Mesenchymal stem cell (in vitro differentiated cells and primary cell): ENCODE measurements around the gene LYAR.
A peak's percentile ranks its signal among the peaks of the same experiment; 100 is the strongest.

ENCODE experiments used
- DNase-seq: peaks from one replicate; pipeline ENCODE4 v3.0.0-alpha.2; 2013
- H2AFZ ChIP-seq: one replicate; pipeline ENCODE4 v1.6.1; 2013; ENCODE audit warnings: low read depth, mild to moderate bottlenecking, control low read depth, inconsistent platforms, low read length, moderate library complexity
- H2AK5ac ChIP-seq: 2 replicates; pipeline ENCODE4 v1.6.1; 2013; ENCODE audit warnings: low read length, moderate library complexity, mild to moderate bottlenecking, inconsistent platforms; ENCODE audit not compliant: severe bottlenecking
- H2BK120ac ChIP-seq: one replicate; pipeline ENCODE4 v1.6.1; 2013; ENCODE audit warnings: low read depth, mild to moderate bottlenecking, inconsistent platforms, low read length, moderate library complexity
- H2BK12ac ChIP-seq, 2 experiments: one replicate each; pipeline ENCODE4 v1.6.1; 2013; ENCODE audit warnings: inconsistent platforms in 2 of 2, low read length in 2 of 2, mild to moderate bottlenecking in 2 of 2, moderate library complexity in 2 of 2, control low read depth in 1 of 2
- H2BK15ac ChIP-seq: one replicate; pipeline ENCODE4 v1.6.1; 2013; ENCODE audit warnings: mild to moderate bottlenecking, low read depth, inconsistent platforms; ENCODE audit not compliant: poor library complexity, severe bottlenecking
- H2BK5ac ChIP-seq: 2 replicates; pipeline ENCODE4 v1.6.1; 2013; ENCODE audit warnings: low read depth, mild to moderate bottlenecking, low read length, control low read depth, inconsistent platforms; ENCODE audit not compliant: poor library complexity, severe bottlenecking
- H3K14ac ChIP-seq, 2 experiments: one replicate each; pipeline ENCODE4 v1.6.1; 2013; ENCODE audit warnings: inconsistent platforms in 2 of 2, low read length in 2 of 2, control low read depth in 1 of 2, mild to moderate bottlenecking in 1 of 2, moderate library complexity in 1 of 2
- H3K18ac ChIP-seq, 2 experiments: one replicate each; pipeline ENCODE4 v1.6.1; 2013; ENCODE audit warnings: inconsistent platforms in 2 of 2, low read length in 2 of 2, control low read depth in 1 of 2, low read depth in 1 of 2, mild to moderate bottlenecking in 1 of 2
- H3K23ac ChIP-seq, 2 experiments: one replicate each; pipeline ENCODE4 v1.6.1; 2013; ENCODE audit warnings: inconsistent platforms in 2 of 2, low read length in 2 of 2, mild to moderate bottlenecking in 2 of 2, moderate library complexity in 2 of 2, control low read depth in 1 of 2
- H3K27ac ChIP-seq: 2 replicates; pipeline ENCODE4 v1.5.1; 2013; ENCODE audit warnings: mild to moderate bottlenecking, moderate library complexity, low read length, control low read depth, inconsistent platforms; ENCODE audit not compliant: poor library complexity, severe bottlenecking
- H3K27me3 ChIP-seq, 2 experiments: 2 replicates each; pipeline versions ENCODE4 v1.6.1 to v1.7.0; 2013; ENCODE audit warnings: low read length in 2 of 2, mild to moderate bottlenecking in 2 of 2, moderate library complexity in 2 of 2, control low read depth in 1 of 2, inconsistent platforms in 1 of 2; ENCODE audit not compliant: control insufficient read depth in 1 of 2, insufficient read depth in 1 of 2
- H3K36me3 ChIP-seq, 2 experiments: 2 replicates each; pipeline versions ENCODE4 v1.6.1 to v1.7.0; 2013; ENCODE audit warnings: low read length in 2 of 2, control low read depth in 1 of 2, inconsistent platforms in 1 of 2, low read depth in 1 of 2, mild to moderate bottlenecking in 1 of 2; ENCODE audit not compliant: insufficient read depth in 2 of 2, control insufficient read depth in 1 of 2
- H3K4ac ChIP-seq, 2 experiments: one replicate each; pipeline ENCODE4 v1.6.1; 2013; ENCODE audit warnings: inconsistent platforms in 2 of 2, low read length in 2 of 2, mild to moderate bottlenecking in 2 of 2, moderate library complexity in 2 of 2, control low read depth in 1 of 2, low read depth in 1 of 2
- H3K4me1 ChIP-seq: 2 replicates; pipeline ENCODE4 v1.6.1; 2013; ENCODE audit warnings: low read depth, low read length, control low read depth; ENCODE audit not compliant: control insufficient read depth, insufficient read depth
- H3K4me2 ChIP-seq: 2 replicates; pipeline ENCODE4 v1.6.1; 2013; ENCODE audit warnings: low read length, mild to moderate bottlenecking, inconsistent platforms; ENCODE audit not compliant: poor library complexity, severe bottlenecking
- H3K4me3 ChIP-seq, 2 experiments: 2 replicates each; pipeline versions ENCODE4 v1.5.1 to v1.7.0; 2013; ENCODE audit warnings: low read length in 2 of 2, mild to moderate bottlenecking in 2 of 2, control low read depth in 1 of 2, low read depth in 1 of 2; ENCODE audit not compliant: insufficient read depth in 1 of 2
- H3K79me1 ChIP-seq: replicated peaks from 2 replicates; pipeline ENCODE4 v1.6.1; 2013; ENCODE audit warnings: mild to moderate bottlenecking, control low read depth, low read length, inconsistent platforms; ENCODE audit not compliant: poor library complexity, severe bottlenecking
- H3K9ac ChIP-seq: 2 replicates; pipeline ENCODE4 v1.7.0; 2013; ENCODE audit warnings: mild to moderate bottlenecking, low read length, moderate library complexity
- H3K9me3 ChIP-seq: 2 replicates; pipeline ENCODE4 v1.7.0; 2013; ENCODE audit warnings: mild to moderate bottlenecking, low read length; ENCODE audit not compliant: control insufficient read depth
- H4K8ac ChIP-seq: one replicate; pipeline ENCODE4 v1.6.1; 2013; ENCODE audit warnings: inconsistent platforms, mild to moderate bottlenecking, low read length, moderate library complexity
- H4K91ac ChIP-seq: one replicate; pipeline ENCODE4 v1.6.1; 2013; ENCODE audit warnings: mild to moderate bottlenecking, low read length, inconsistent platforms
- WGBS: methylation state at CpG from one replicate; pipeline ENCODE4 v1.1.7; 2013; ENCODE audit warnings: mixed read lengths; 5-methylcytosine and 5-hydroxymethylcytosine counted together

LYAR gene

GRCh38 chr4:4315461-4316149, 25.7 kb upstream of the LYAR start:
- no peak overlapping the region for H3K4me2 ChIP-seq
- no peak overlapping the region for H2BK12ac ChIP-seq
- H4K91ac ChIP-seq: no peak overlapping the region
- H3K4ac ChIP-seq: no peak overlapping the region
- H3K18ac ChIP-seq: no peak overlapping the region
- no peak overlapping the region for H3K4me3 ChIP-seq
- 95% methylated on average over 9 of the region's 12 CpGs for WGBS
- H3K27me3 ChIP-seq: no peaks in the 10 kb centered on the region
- no peak overlapping the region for H2BK5ac ChIP-seq
- H2AFZ ChIP-seq: no peak overlapping the region
- no peak overlapping the region for H2BK15ac ChIP-seq
- H3K9ac ChIP-seq: no peak overlapping the region
- peaks cover 2% of the 10 kb centered on the region for H3K4me1 ChIP-seq
- no peak overlapping the region for H3K23ac ChIP-seq
- H4K8ac ChIP-seq: no peak overlapping the region
- no peak overlapping the region for H3K14ac ChIP-seq
- H2AK5ac ChIP-seq: no peak overlapping the region
- DNase-seq: no peak
- H3K36me3 ChIP-seq: peaks cover 56 to 65% of the 10 kb centered on the region in 2 experiments
- H3K79me1 ChIP-seq: peaks cover 15% of the 10 kb centered on the region
- no peak overlapping the region for H2BK120ac ChIP-seq
- H3K27ac ChIP-seq: no peak overlapping the region
- no peaks in the 10 kb centered on the region for H3K9me3 ChIP-seq

- H3K23ac ChIP-seq: no peak overlapping the region
- no peak overlapping the region for H3K4ac ChIP-seq
- no peak overlapping the region for H2BK120ac ChIP-seq
- H2BK15ac ChIP-seq: no peak overlapping the region
- no peak overlapping the region for H3K27ac ChIP-seq
- H4K8ac ChIP-seq: no peak overlapping the region
- H3K9ac ChIP-seq: no peak overlapping the region
- H3K36me3 ChIP-seq: peaks cover 39 to 58% of the 10 kb centered on the region in 2 experiments
- H2AK5ac ChIP-seq: no peak overlapping the region
- H2AFZ ChIP-seq: no peak overlapping the region
- H3K27me3 ChIP-seq: no peaks in the 10 kb centered on the region
- no peaks in the 10 kb centered on the region for H3K9me3 ChIP-seq
- no peak overlapping the region for H3K4me2 ChIP-seq
- H3K4me1 ChIP-seq: peaks cover 4% of the 10 kb centered on the region
- H2BK5ac ChIP-seq: no peak overlapping the region
- no peak for DNase-seq
- peaks cover 20% of the 10 kb centered on the region for H3K79me1 ChIP-seq
- H4K91ac ChIP-seq: no peak overlapping the region
- 89% methylated on average over 4 of the region's 4 CpGs for WGBS
- H3K4me3 ChIP-seq: no peak overlapping the region
- no peak overlapping the region for H2BK12ac ChIP-seq
- no peak overlapping the region for H3K14ac ChIP-seq
- H3K18ac ChIP-seq: no peak overlapping the region
These were observed 21.2 kb upstream of the LYAR start for GRCh38 chr4:4311193-4311592.

- Histone ChIP-seq H2BK12ac (no peak overlapping the region), H3K36me3 (peaks cover 24 to 48% of the 10 kb centered on the region in 2 experiments), H4K8ac (no peak overlapping the region), H2BK120ac (no peak overlapping the region), H3K14ac (peak overlapping the region in 1 of 2 experiments; percentile 68), H3K4me1 (peaks cover 4% of the 10 kb centered on the region), H2BK5ac (no peak overlapping the region), H2AFZ (no peak overlapping the region), H2BK15ac (no peak overlapping the region), H3K23ac (peak overlapping the region in 1 of 2 experiments; percentile 96), H4K91ac (no peak overlapping the region), H3K4me2 (no peak overlapping the region), H3K27ac (peak overlapping the region; percentile 18), H3K9ac (no peak overlapping the region), H2AK5ac (no peak overlapping the region), H3K4me3 (no peak overlapping the region), H3K4ac (no peak overlapping the region), H3K18ac (peak overlapping the region; percentile 5 to 64), H3K79me1 (peaks cover 21% of the 10 kb centered on the region), H3K9me3 (no peaks in the 10 kb centered on the region), H3K27me3 (no peaks in the 10 kb centered on the region)
- WGBS: 36% methylated on average over 7 of the region's 9 CpGs
- DNase-seq: peak; percentile 96
These were observed 19.0 kb upstream of the LYAR start for GRCh38 chr4:4308800-4309441.

GRCh38 chr4:4306920-4307319, 17.0 kb upstream of the LYAR start:
- H3K36me3 ChIP-seq: peaks cover 23 to 51% of the 10 kb centered on the region in 2 experiments
- 97% methylated on average over 11 of the region's 11 CpGs for WGBS
- no peak overlapping the region for H2BK15ac ChIP-seq

More at GRCh38 chr4:4306920-4307319, 17.0 kb upstream of the LYAR start:
- Histone ChIP-seq H3K18ac (no peak overlapping the region), H3K27me3 (no peaks in the 10 kb centered on the region), H3K27ac (no peak overlapping the region), H3K4me1 (peaks cover 4% of the 10 kb centered on the region), H2BK12ac (no peak overlapping the region), H3K4me2 (no peak overlapping the region), H3K4ac (no peak overlapping the region), H3K23ac (no peak overlapping the region), H2BK120ac (no peak overlapping the region), H4K91ac (no peak overlapping the region), H4K8ac (no peak overlapping the region), H3K14ac (no peak overlapping the region), H3K79me1 (peaks cover 23% of the 10 kb centered on the region), H2AK5ac (no peak overlapping the region), H2BK5ac (no peak overlapping the region), H3K9ac (no peak overlapping the region), H3K4me3 (no peak overlapping the region), H3K9me3 (no peaks in the 10 kb centered on the region), H2AFZ (no peak overlapping the region)
- no peak for DNase-seq
